Thyroid gland (tissue), 4 donors: ENCODE data around the gene INSC.

Experiments
- POLR2A ChIP-seq, 2 donors: fragments of 450-650 bp; IDR thresholded peaks; one replicate each; pipeline ENCODE4 v1.6.1; 2017; ENCODE audit warnings: antibody characterized with exemption in 2 of 2, mild to moderate bottlenecking in 2 of 2, moderate library complexity in 1 of 2
- TF ChIP-seq, protein P1 (sequence below), 6 experiments: fragments of 200-600 bp in 3 of 6; fragments of 450-650 bp in 3 of 6; sonication (generic) in 3 of 6; IDR thresholded peaks; one replicate each; pipeline ENCODE4 v1.5.1; 2016 to 2019; ENCODE audit warnings: antibody characterized with exemption in 6 of 6, mild to moderate bottlenecking in 2 of 6, inconsistent platforms in 1 of 6, moderate library complexity in 1 of 6

DNA sequence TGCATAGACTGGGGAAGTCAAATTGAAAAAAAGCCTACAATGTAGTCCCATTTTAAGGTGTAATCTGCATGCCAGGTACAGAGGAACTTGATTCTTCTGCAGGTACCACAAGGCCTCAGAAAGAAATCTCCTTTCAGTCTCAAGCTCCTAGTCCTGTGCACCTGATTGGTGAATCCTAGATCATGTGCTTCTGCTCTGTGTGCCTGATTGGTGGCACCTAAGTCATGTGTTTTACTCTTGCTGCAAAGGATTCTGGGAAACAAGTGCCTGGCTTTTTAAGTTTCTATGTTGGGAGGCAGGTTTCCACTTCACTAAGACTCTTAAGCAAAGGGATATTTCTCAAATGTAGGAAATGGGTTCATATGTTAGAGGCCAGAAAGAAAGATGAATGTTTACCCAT lies 29.1 kb downstream of the INSC start:
- TF ChIP-seq, protein P1, sequence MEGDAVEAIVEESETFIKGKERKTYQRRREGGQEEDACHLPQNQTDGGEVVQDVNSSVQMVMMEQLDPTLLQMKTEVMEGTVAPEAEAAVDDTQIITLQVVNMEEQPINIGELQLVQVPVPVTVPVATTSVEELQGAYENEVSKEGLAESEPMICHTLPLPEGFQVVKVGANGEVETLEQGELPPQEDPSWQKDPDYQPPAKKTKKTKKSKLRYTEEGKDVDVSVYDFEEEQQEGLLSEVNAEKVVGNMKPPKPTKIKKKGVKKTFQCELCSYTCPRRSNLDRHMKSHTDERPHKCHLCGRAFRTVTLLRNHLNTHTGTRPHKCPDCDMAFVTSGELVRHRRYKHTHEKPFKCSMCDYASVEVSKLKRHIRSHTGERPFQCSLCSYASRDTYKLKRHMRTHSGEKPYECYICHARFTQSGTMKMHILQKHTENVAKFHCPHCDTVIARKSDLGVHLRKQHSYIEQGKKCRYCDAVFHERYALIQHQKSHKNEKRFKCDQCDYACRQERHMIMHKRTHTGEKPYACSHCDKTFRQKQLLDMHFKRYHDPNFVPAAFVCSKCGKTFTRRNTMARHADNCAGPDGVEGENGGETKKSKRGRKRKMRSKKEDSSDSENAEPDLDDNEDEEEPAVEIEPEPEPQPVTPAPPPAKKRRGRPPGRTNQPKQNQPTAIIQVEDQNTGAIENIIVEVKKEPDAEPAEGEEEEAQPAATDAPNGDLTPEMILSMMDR (IDR thresholded peaks at IDR 0.05) = no peak
- no peak for TF ChIP-seq POLR2A (IDR thresholded peaks at IDR 0.05)
